ENCODE measurements around the gene WDFY4.

The WDFY4 gene

DNA sequence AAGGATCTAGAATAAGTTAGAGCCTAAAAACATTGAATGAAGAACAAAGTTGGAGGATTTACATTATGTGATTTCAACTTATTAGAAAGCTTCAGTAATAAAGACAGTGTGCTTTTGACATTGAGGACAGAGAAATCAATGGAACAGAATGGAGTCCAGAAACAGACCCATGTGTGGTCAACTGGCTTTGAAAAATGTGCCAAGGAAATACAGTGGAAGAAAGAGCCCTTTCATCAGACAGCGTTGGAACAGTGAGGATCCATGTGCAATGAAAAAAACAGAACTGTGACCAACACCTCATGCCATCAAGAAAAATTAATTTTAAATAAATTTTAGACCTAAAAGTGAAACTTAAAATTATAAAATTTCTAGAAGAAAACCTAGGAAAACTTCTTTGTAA lies 305.6 kb downstream of the WDFY4 start:
- ChIA-PET POLR2A (no interaction called here), CTCF (interaction anchor here (1.4 kb wide), 1 partner anchor 9 kb away, joined by 4 read pairs; no protein-coding TSS in a partner anchor)
- Histone ChIP-seq H3K4me3 (ENCODE audit: low read depth, low read length) (no peak overlapping the region), H3K27ac (ENCODE audit: extremely low read depth, low read depth, low read length) (no peak overlapping the region), H3K36me3 (ENCODE audit: control insufficient read depth in 2 of 2, insufficient read depth in 1 of 2, low read length in 2 of 2) (no peaks in the 10 kb centered on the region), H3K9me3 (ENCODE audit: control insufficient read depth, insufficient read depth, low read depth, low read length) (no peaks in the 10 kb centered on the region), H3K4me1 (ENCODE audit: control insufficient read depth, insufficient read depth, low read length) (no peaks in the 10 kb centered on the region)
- TF ChIP-seq ZNF677 (tag by site-specific recombination; IDR thresholded peaks at IDR 0.05) (no peak), ZFP3 (tag by site-specific recombination; IDR thresholded peaks at IDR 0.05; ENCODE audit: low read depth) (no peak), ZNF350 (tag by site-specific recombination; IDR thresholded peaks at IDR 0.05) (no peak), OVOL3 (tag by site-specific recombination; IDR thresholded peaks at IDR 0.05) (no peak)
- TF ChIP-seq, protein P1, sequence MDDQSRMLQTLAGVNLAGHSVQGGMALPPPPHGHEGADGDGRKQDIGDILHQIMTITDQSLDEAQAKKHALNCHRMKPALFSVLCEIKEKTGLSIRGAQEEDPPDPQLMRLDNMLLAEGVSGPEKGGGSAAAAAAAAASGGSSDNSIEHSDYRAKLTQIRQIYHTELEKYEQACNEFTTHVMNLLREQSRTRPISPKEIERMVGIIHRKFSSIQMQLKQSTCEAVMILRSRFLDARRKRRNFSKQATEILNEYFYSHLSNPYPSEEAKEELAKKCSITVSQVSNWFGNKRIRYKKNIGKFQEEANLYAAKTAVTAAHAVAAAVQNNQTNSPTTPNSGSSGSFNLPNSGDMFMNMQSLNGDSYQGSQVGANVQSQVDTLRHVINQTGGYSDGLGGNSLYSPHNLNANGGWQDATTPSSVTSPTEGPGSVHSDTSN (CRISPR knock-in tag; IDR thresholded peaks at IDR 0.05) = no peak

- no peaks in the 10 kb centered on the region for H3K4me1 ChIP-seq (ENCODE audit: control insufficient read depth, insufficient read depth, low read length)
- CTCF ChIA-PET = interaction anchor here (1.1 kb wide), 1 partner anchor 13 kb away, joined by 5 read pairs; no protein-coding TSS in a partner anchor
- H3K9me3 ChIP-seq (ENCODE audit: control insufficient read depth, insufficient read depth, low read depth, low read length) = no peaks in the 10 kb centered on the region
- no peak overlapping the region for H3K27ac ChIP-seq (ENCODE audit: extremely low read depth, low read depth, low read length)
- H3K36me3 ChIP-seq (ENCODE audit: control insufficient read depth in 2 of 2, insufficient read depth in 1 of 2, low read length in 2 of 2) = no peaks in the 10 kb centered on the region
- TF ChIP-seq ZBTB8A (tag by site-specific recombination; IDR thresholded peaks at IDR 0.05) (no peak), ZBTB26 (tag by site-specific recombination; optimal IDR thresholded peaks at IDR 0.05) (no peak), ZNF23 (tag by site-specific recombination; IDR thresholded peaks at IDR 0.05; ENCODE audit: borderline replicate concordance) (no peak), ZNF221 (tag by site-specific recombination; IDR thresholded peaks at IDR 0.05; ENCODE audit: borderline replicate concordance) (no peak), ZNF114 (tag by site-specific recombination; IDR thresholded peaks at IDR 0.05) (no peak), ZSCAN30 (tag by site-specific recombination; IDR thresholded peaks at IDR 0.05) (no peak), ZNF292 (tag by site-specific recombination; IDR thresholded peaks at IDR 0.05; ENCODE audit: borderline replicate concordance, low read depth) (no peak)
- POLR2A ChIA-PET = no interaction called here
- H3K4me3 ChIP-seq (ENCODE audit: low read depth, low read length) = no peak overlapping the region
Observed at GRCh38 chr10:48993627-48994026, 309.0 kb downstream of the WDFY4 start.

GRCh38 chr10:48996329-48996728 lies 311.7 kb downstream of the WDFY4 start:
- H3K4me3 ChIP-seq (ENCODE audit: low read depth, low read length) = no peak overlapping the region
- CTCF ChIA-PET = interaction anchor here (1.1 kb wide), 1 partner anchor 11 kb away, joined by 3 read pairs; no protein-coding TSS in a partner anchor
- POLR2A ChIA-PET = no interaction called here
- TF ChIP-seq ZNF292 (tag by site-specific recombination; IDR thresholded peaks at IDR 0.05; ENCODE audit: borderline replicate concordance, low read depth) (no peak), ZNF37A (tag by site-specific recombination; IDR thresholded peaks at IDR 0.05) (no peak), SP3 (tag by site-specific recombination; IDR thresholded peaks at IDR 0.05) (no peak), SCRT2 (tag by site-specific recombination; IDR thresholded peaks at IDR 0.05) (no peak), ZNF211 (tag by site-specific recombination; IDR thresholded peaks at IDR 0.05; ENCODE audit: low read depth) (no peak), INSM2 (tag by site-specific recombination; IDR thresholded peaks at IDR 0.05) (no peak), KLF7 (tag by site-specific recombination; IDR thresholded peaks at IDR 0.05; ENCODE audit: borderline replicate concordance) (no peak), ZNF223 (tag by site-specific recombination; IDR thresholded peaks at IDR 0.05) (no peak), ZNF658 (tag by site-specific recombination; IDR thresholded peaks at IDR 0.05) (no peak), ZNF791 (tag by site-specific recombination; IDR thresholded peaks at IDR 0.05) (no peak), ZNF843 (tag by site-specific recombination; IDR thresholded peaks at IDR 0.05) (no peak), PATZ1 (tag by site-specific recombination; IDR thresholded peaks at IDR 0.05) (no peak), ZNF624 (tag by site-specific recombination; IDR thresholded peaks at IDR 0.05) (no peak)
- TF ChIP-seq, protein P2, sequence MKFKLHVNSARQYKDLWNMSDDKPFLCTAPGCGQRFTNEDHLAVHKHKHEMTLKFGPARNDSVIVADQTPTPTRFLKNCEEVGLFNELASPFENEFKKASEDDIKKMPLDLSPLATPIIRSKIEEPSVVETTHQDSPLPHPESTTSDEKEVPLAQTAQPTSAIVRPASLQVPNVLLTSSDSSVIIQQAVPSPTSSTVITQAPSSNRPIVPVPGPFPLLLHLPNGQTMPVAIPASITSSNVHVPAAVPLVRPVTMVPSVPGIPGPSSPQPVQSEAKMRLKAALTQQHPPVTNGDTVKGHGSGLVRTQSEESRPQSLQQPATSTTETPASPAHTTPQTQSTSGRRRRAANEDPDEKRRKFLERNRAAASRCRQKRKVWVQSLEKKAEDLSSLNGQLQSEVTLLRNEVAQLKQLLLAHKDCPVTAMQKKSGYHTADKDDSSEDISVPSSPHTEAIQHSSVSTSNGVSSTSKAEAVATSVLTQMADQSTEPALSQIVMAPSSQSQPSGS (tag by site-specific recombination; IDR thresholded peaks at IDR 0.05; ENCODE audit: low read depth) = no peak
- H3K9me3 ChIP-seq (ENCODE audit: control insufficient read depth, insufficient read depth, low read depth, low read length) = no peaks in the 10 kb centered on the region
- no peaks in the 10 kb centered on the region for H3K4me1 ChIP-seq (ENCODE audit: control insufficient read depth, insufficient read depth, low read length)
- H3K36me3 ChIP-seq (ENCODE audit: control insufficient read depth in 2 of 2, insufficient read depth in 1 of 2, low read length in 2 of 2) = no peaks in the 10 kb centered on the region
- no peak overlapping the region for H3K27ac ChIP-seq (ENCODE audit: extremely low read depth, low read depth, low read length)

Data from HEK293 (cell line).